Activated naive CD4-positive, alpha-beta T cell treated with anti-CD3 and anti-CD28 coated beads for 36 hours (primary cell): Measurements from ENCODE around the gene USH2A. TPM values are rescaled to one million over a fixed set of nuclear protein-coding genes. Genes with fewer than 3 reads are reported as not detected.

Experiments used
- CTCF ChIA-PET: fragments of 350-600 bp; sonication (Branson Sonifier 250); formaldehyde crosslinking; loops from one replicate; lab custom pipeline; 2021; ENCODE audit warnings: antibody characterized with exemption; lab: Charles Lee
- DNase-seq: peaks from one replicate; pipeline ENCODE4 v3.0.0-alpha.2; 2020
- H3K27ac Mint-ChIP-seq: one replicate; pipeline ENCODE4 v1.8.0; 2021; ENCODE audit warnings: mild to moderate bottlenecking, mixed read lengths
- H3K27me3 Mint-ChIP-seq: one replicate; pipeline ENCODE4 v1.8.0; 2021; ENCODE audit warnings: low read depth, mixed read lengths
- H3K36me3 Mint-ChIP-seq: one replicate; pipeline ENCODE4 v1.8.0; 2021; ENCODE audit warnings: low read depth, mixed read lengths
- H3K4me1 Mint-ChIP-seq: one replicate; pipeline ENCODE4 v1.8.0; 2021; ENCODE audit warnings: low read depth, mixed read lengths
- H3K4me3 Mint-ChIP-seq: one replicate; pipeline ENCODE4 v1.8.0; 2021; ENCODE audit warnings: mild to moderate bottlenecking, moderate library complexity, mixed read lengths
- H3K9me3 Mint-ChIP-seq: one replicate; pipeline ENCODE4 v1.8.0; 2021; ENCODE audit warnings: mixed read lengths
- intact Hi-C: fragments of 100-400 bp; cut with micrococcal nuclease; formaldehyde crosslinking; loops from one replicate; pipeline ENCODE4 v1.15.1; 2023
- total RNA-seq, 2 experiments: library from RNA; stranded (reverse); gene quantifications; one replicate each; pipeline ENCODE4 v1.2.3, GENCODE V29; 2021

The USH2A gene
- total RNA-seq, 2 experiments from 2014 or later: not detected

- intact Hi-C loops: no loop called here
- Mint-ChIP-seq H3K4me1 (peaks cover 2% of the 10 kb centered on the region), H3K36me3 (peaks cover 17% of the 10 kb centered on the region), H3K4me3 (no peak overlapping the region), H3K27me3 (no peaks in the 10 kb centered on the region), H3K27ac (no peak overlapping the region), H3K9me3 (no peaks in the 10 kb centered on the region)
- CTCF ChIA-PET: no interaction called here
- DNase-seq: no peak
Measured at GRCh38 chr1:215600867-215601266, 822.4 kb downstream of the USH2A start.

- Mint-ChIP-seq H3K4me3 (no peak overlapping the region), H3K9me3 (no peaks in the 10 kb centered on the region), H3K36me3 (peaks cover 21% of the 10 kb centered on the region), H3K27me3 (no peaks in the 10 kb centered on the region), H3K4me1 (peaks cover 2% of the 10 kb centered on the region), H3K27ac (no peak overlapping the region)
- intact Hi-C loops: no loop called here
- DNase-seq: no peak
- CTCF ChIA-PET: no interaction called here
Measured at GRCh38 chr1:215600258-215600792, 822.9 kb downstream of the USH2A start.

GRCh38 chr1:215599418-215600074 is 823.7 kb downstream of the USH2A start:
- intact Hi-C loops: no loop called here
- peaks cover 21% of the 10 kb centered on the region for H3K36me3 Mint-ChIP-seq

GRCh38 chr1:215597961-215598360 is 825.3 kb downstream of the USH2A start:
- no peak overlapping the region for H3K4me3 Mint-ChIP-seq
- DNase-seq: no peak
- no peak overlapping the region for H3K27ac Mint-ChIP-seq
- H3K4me1 Mint-ChIP-seq: peaks cover 2% of the 10 kb centered on the region
- peaks cover 15% of the 10 kb centered on the region for H3K36me3 Mint-ChIP-seq
- H3K9me3 Mint-ChIP-seq: no peaks in the 10 kb centered on the region
- CTCF ChIA-PET: no interaction called here
- intact Hi-C loops: no loop called here
- H3K27me3 Mint-ChIP-seq: no peaks in the 10 kb centered on the region

More at GRCh38 chr1:215599418-215600074, 823.7 kb downstream of the USH2A start:
- no peak for DNase-seq
- Mint-ChIP-seq H3K27ac (no peak overlapping the region), H3K27me3 (no peaks in the 10 kb centered on the region), H3K4me1 (peaks cover 2% of the 10 kb centered on the region), H3K4me3 (no peak overlapping the region), H3K9me3 (no peaks in the 10 kb centered on the region)
- CTCF ChIA-PET: no interaction called here

GRCh38 chr1:215595231-215595630 is 828.0 kb downstream of the USH2A start:
- no peaks in the 10 kb centered on the region for H3K27me3 Mint-ChIP-seq
- peaks cover 4% of the 10 kb centered on the region for H3K4me1 Mint-ChIP-seq

GRCh38 chr1:215594640-215595039 is 828.6 kb downstream of the USH2A start:
- CTCF ChIA-PET: no interaction called here
- no peaks in the 10 kb centered on the region for H3K27me3 Mint-ChIP-seq
- no peak overlapping the region for H3K4me3 Mint-ChIP-seq
- no peak for DNase-seq
- H3K27ac Mint-ChIP-seq: no peak overlapping the region
- peaks cover 22% of the 10 kb centered on the region for H3K36me3 Mint-ChIP-seq
- H3K9me3 Mint-ChIP-seq: no peaks in the 10 kb centered on the region
- H3K4me1 Mint-ChIP-seq: peaks cover 4% of the 10 kb centered on the region
- intact Hi-C loops: no loop called here

More at GRCh38 chr1:215595231-215595630, 828.0 kb downstream of the USH2A start:
- intact Hi-C loops: no loop called here
- Mint-ChIP-seq H3K4me3 (no peak overlapping the region), H3K9me3 (no peaks in the 10 kb centered on the region), H3K27ac (no peak overlapping the region), H3K36me3 (peaks cover 21% of the 10 kb centered on the region)
- DNase-seq: no peak
- CTCF ChIA-PET: no interaction called here

- Mint-ChIP-seq H3K4me3 (no peak overlapping the region), H3K27ac (no peak overlapping the region), H3K27me3 (no peaks in the 10 kb centered on the region), H3K36me3 (peaks cover 25% of the 10 kb centered on the region), H3K4me1 (peaks cover 2% of the 10 kb centered on the region), H3K9me3 (no peaks in the 10 kb centered on the region)
- CTCF ChIA-PET: no interaction called here
- intact Hi-C loops: no loop called here
- DNase-seq: no peak
Measured at GRCh38 chr1:215590779-215591491, 832.3 kb downstream of the USH2A start.

- CTCF ChIA-PET: no interaction called here
- Mint-ChIP-seq H3K27me3 (no peaks in the 10 kb centered on the region), H3K4me3 (no peak overlapping the region), H3K36me3 (peaks cover 23% of the 10 kb centered on the region), H3K9me3 (peaks cover 3% of the 10 kb centered on the region), H3K4me1 (peaks cover 2% of the 10 kb centered on the region), H3K27ac (no peak overlapping the region)
- intact Hi-C loops: no loop called here
- no peak for DNase-seq
Measured at GRCh38 chr1:215589650-215590435, 833.4 kb downstream of the USH2A start.

- H3K9me3 Mint-ChIP-seq: peaks cover 6% of the 10 kb centered on the region
- H3K27me3 Mint-ChIP-seq: no peaks in the 10 kb centered on the region
- no peak for DNase-seq
- peaks cover 42% of the 10 kb centered on the region for H3K36me3 Mint-ChIP-seq
- CTCF ChIA-PET: no interaction called here
- no peak overlapping the region for H3K27ac Mint-ChIP-seq
- intact Hi-C loops: no loop called here
- no peaks in the 10 kb centered on the region for H3K4me1 Mint-ChIP-seq
- H3K4me3 Mint-ChIP-seq: no peak overlapping the region
Measured at GRCh38 chr1:215584389-215584788, 838.9 kb downstream of the USH2A start.

GRCh38 chr1:215583185-215583749 is 840.0 kb downstream of the USH2A start:
- Mint-ChIP-seq H3K27ac (no peak overlapping the region), H3K27me3 (no peaks in the 10 kb centered on the region), H3K4me1 (no peaks in the 10 kb centered on the region), H3K4me3 (no peak overlapping the region), H3K9me3 (peaks cover 6% of the 10 kb centered on the region), H3K36me3 (peaks cover 42% of the 10 kb centered on the region)
- CTCF ChIA-PET: no interaction called here
- intact Hi-C loops: no loop called here
- DNase-seq: no peak

- Mint-ChIP-seq H3K9me3 (peaks cover 6% of the 10 kb centered on the region), H3K4me1 (no peaks in the 10 kb centered on the region), H3K36me3 (peaks cover 42% of the 10 kb centered on the region), H3K27me3 (no peaks in the 10 kb centered on the region), H3K27ac (no peak overlapping the region), H3K4me3 (no peak overlapping the region)
- no peak for DNase-seq
- CTCF ChIA-PET: no interaction called here
- intact Hi-C loops: no loop called here
Measured at GRCh38 chr1:215581896-215582295, 841.4 kb downstream of the USH2A start.
